ENCODE measurements around the gene SAMD1. TPM values are rescaled to one million over a fixed set of nuclear protein-coding genes. Genes with fewer than 3 reads are reported as not detected.

The SAMD1 gene
- total RNA-seq, 1 experiment from 2014 or later, result 88.1 TPM

GRCh38 chr19:14066134-14066533 lies 24.4 kb downstream of the SAMD1 start:
- Histone ChIP-seq H3K4me3 (no peak overlapping the region), H3K36me3 (no peaks in the 10 kb centered on the region), H3K9me3 (replicated peaks) (no peaks in the 10 kb centered on the region), H3K4me1 (no peaks in the 10 kb centered on the region), H3K27ac (no peak overlapping the region), H3K27me3 (no peaks in the 10 kb centered on the region; the same call in 1 of the 2 replicates)
- DNase-seq, result no peak

GRCh38 chr19:14063105-14063504 lies 27.4 kb downstream of the SAMD1 start:
- Histone ChIP-seq H3K36me3 (no peaks in the 10 kb centered on the region), H3K9me3 (replicated peaks) (no peaks in the 10 kb centered on the region), H3K27me3 (peaks cover 13% of the 10 kb centered on the region; the same call in 1 of the 2 replicates), H3K27ac (no peak overlapping the region), H3K4me3 (no peak overlapping the region), H3K4me1 (no peaks in the 10 kb centered on the region; the same call in 1 of the 2 replicates)
- DNase-seq, result no peak

- Histone ChIP-seq H3K27me3 (peaks cover 17% of the 10 kb centered on the region; the same call in 1 of the 2 replicates), H3K4me3 (no peak overlapping the region), H3K9me3 (replicated peaks) (no peaks in the 10 kb centered on the region), H3K36me3 (no peaks in the 10 kb centered on the region), H3K27ac (no peak overlapping the region), H3K4me1 (no peaks in the 10 kb centered on the region; the same call in 1 of the 2 replicates)
- DNase-seq, result no peak
Measured at GRCh38 chr19:14062558-14062855, 28.0 kb downstream of the SAMD1 start.

GRCh38 chr19:14061751-14062557 lies 28.6 kb downstream of the SAMD1 start, which contains the start of gene PALM3:
Gene PALM3 (minus strand): TSS chr19:14062076. CDS start chr19:14061980, 96 bp downstream.
- no peaks in the 10 kb centered on the region for H3K9me3 ChIP-seq (replicated peaks)

GRCh38 chr19:14061081-14061749 lies 29.3 kb downstream of the SAMD1 start:
- Histone ChIP-seq H3K9me3 (replicated peaks) (no peaks in the 10 kb centered on the region), H3K4me3 (no peak overlapping the region), H3K27me3 (peaks cover 22% of the 10 kb centered on the region), H3K27ac (no peak overlapping the region), H3K36me3 (no peaks in the 10 kb centered on the region), H3K4me1 (no peaks in the 10 kb centered on the region; the same call in 1 of the 2 replicates)
- no peak for DNase-seq

More at GRCh38 chr19:14061751-14062557, 28.6 kb downstream of the SAMD1 start, which contains the start of gene PALM3:
- Histone ChIP-seq H3K27ac (no peak within 1 kb of the TSS), H3K36me3 (no peaks in the 10 kb centered on the region), H3K4me3 (no peak within 1 kb of the TSS), H3K27me3 (peaks cover 17% of the 10 kb centered on the region; the same call in 1 of the 2 replicates), H3K4me1 (no peaks in the 10 kb centered on the region; the same call in 1 of the 2 replicates)
- DNase-seq, result no peak

- H3K4me1 ChIP-seq, result no peaks in the 10 kb centered on the region; the same call in 1 of the 2 replicates
- H3K9me3 ChIP-seq (replicated peaks), result no peaks in the 10 kb centered on the region
- no peak for DNase-seq
- peaks cover 25% of the 10 kb centered on the region for H3K27me3 ChIP-seq
- no peak overlapping the region for H3K27ac ChIP-seq
- H3K4me3 ChIP-seq, result no peak overlapping the region
- no peaks in the 10 kb centered on the region for H3K36me3 ChIP-seq
Measured at GRCh38 chr19:14059652-14060155, 30.8 kb downstream of the SAMD1 start.

GRCh38 chr19:14059093-14059480 lies 31.5 kb downstream of the SAMD1 start:
- DNase-seq, result no peak
- Histone ChIP-seq H3K27ac (no peak overlapping the region), H3K27me3 (peaks cover 25% of the 10 kb centered on the region)

GRCh38 chr19:14058182-14059092 lies 32.1 kb downstream of the SAMD1 start:
- H3K4me3 ChIP-seq, result peak overlapping the region; percentile 47; the same call in 1 of the 2 replicates

More at GRCh38 chr19:14059093-14059480, 31.5 kb downstream of the SAMD1 start:
- Histone ChIP-seq H3K4me1 (no peaks in the 10 kb centered on the region; the same call in 1 of the 2 replicates), H3K9me3 (replicated peaks) (no peaks in the 10 kb centered on the region), H3K4me3 (no peak overlapping the region), H3K36me3 (no peaks in the 10 kb centered on the region)

GRCh38 chr19:14056741-14057356 lies 33.7 kb downstream of the SAMD1 start:
- Histone ChIP-seq H3K9me3 (replicated peaks) (no peaks in the 10 kb centered on the region), H3K27ac (no peak overlapping the region), H3K36me3 (no peaks in the 10 kb centered on the region), H3K27me3 (peaks cover 25% of the 10 kb centered on the region), H3K4me3 (peak overlapping the region; percentile 47), H3K4me1 (no peaks in the 10 kb centered on the region; the same call in 1 of the 2 replicates)
- no peak for DNase-seq

More at GRCh38 chr19:14058182-14059092, 32.1 kb downstream of the SAMD1 start:
- Histone ChIP-seq H3K9me3 (replicated peaks) (no peaks in the 10 kb centered on the region), H3K4me1 (no peaks in the 10 kb centered on the region; the same call in 1 of the 2 replicates), H3K27ac (no peak overlapping the region), H3K27me3 (peaks cover 25% of the 10 kb centered on the region), H3K36me3 (no peaks in the 10 kb centered on the region)
- DNase-seq, result no peak

- no peaks in the 10 kb centered on the region for H3K9me3 ChIP-seq (replicated peaks)
- H3K4me1 ChIP-seq, result no peaks in the 10 kb centered on the region; the same call in 1 of the 2 replicates
- peaks cover 25% of the 10 kb centered on the region for H3K27me3 ChIP-seq
- no peak overlapping the region for H3K27ac ChIP-seq
- H3K36me3 ChIP-seq, result no peaks in the 10 kb centered on the region
- H3K4me3 ChIP-seq, result no peak overlapping the region
- no peak for DNase-seq
Measured at GRCh38 chr19:14056069-14056666, 34.4 kb downstream of the SAMD1 start.

GRCh38 chr19:14055396-14055795 lies 35.2 kb downstream of the SAMD1 start:
- H3K9me3 ChIP-seq (replicated peaks), result no peaks in the 10 kb centered on the region
- H3K4me1 ChIP-seq, result no peaks in the 10 kb centered on the region; the same call in 1 of the 2 replicates
- no peak for DNase-seq
- H3K4me3 ChIP-seq, result no peak overlapping the region
- no peaks in the 10 kb centered on the region for H3K36me3 ChIP-seq
- H3K27me3 ChIP-seq, result peaks cover 25% of the 10 kb centered on the region
- no peak overlapping the region for H3K27ac ChIP-seq

GRCh38 chr19:14054721-14055120 lies 35.8 kb downstream of the SAMD1 start:
- no peaks in the 10 kb centered on the region for H3K36me3 ChIP-seq
- no peak overlapping the region for H3K4me3 ChIP-seq
- H3K27ac ChIP-seq, result no peak overlapping the region
- no peak for DNase-seq
- H3K4me1 ChIP-seq, result no peaks in the 10 kb centered on the region; the same call in 1 of the 2 replicates
- no peaks in the 10 kb centered on the region for H3K9me3 ChIP-seq (replicated peaks)
- H3K27me3 ChIP-seq, result peaks cover 25% of the 10 kb centered on the region

- Histone ChIP-seq H3K9me3 (replicated peaks) (no peaks in the 10 kb centered on the region), H3K27ac (no peak overlapping the region), H3K27me3 (peaks cover 20% of the 10 kb centered on the region), H3K36me3 (no peaks in the 10 kb centered on the region), H3K4me3 (no peak overlapping the region), H3K4me1 (no peaks in the 10 kb centered on the region; the same call in 1 of the 2 replicates)
- no peak for DNase-seq
Measured at GRCh38 chr19:14054099-14054498, 36.5 kb downstream of the SAMD1 start.

Measured in SJCRH30 (cell line).